NCI-H1048 (cell line): ENCODE data around the gene SNX4.

Source experiments
- DNase-seq: peaks from one replicate; lab custom pipeline; 2025; lab: John Stamatoyannopoulos, UW

SNX4 gene

DNA sequence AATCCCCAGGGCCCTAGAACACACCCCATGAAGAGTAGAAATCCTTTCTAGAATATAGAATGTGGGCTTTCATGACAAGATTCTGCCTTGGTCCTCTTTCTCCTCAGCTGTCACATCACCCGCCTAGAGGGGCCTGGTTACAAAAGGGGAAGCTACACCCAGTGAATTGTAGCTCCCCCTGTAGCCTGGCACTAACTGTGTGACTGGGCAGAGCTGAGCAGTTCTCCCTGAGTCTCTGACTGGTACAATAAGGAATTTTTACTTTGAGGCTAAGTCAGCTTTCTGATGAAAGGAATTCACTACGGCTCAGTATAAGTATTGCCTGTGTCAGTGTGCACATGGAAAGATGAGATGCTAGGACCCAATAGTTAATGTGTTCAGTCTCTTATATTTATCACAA, 116.2 kb downstream of the SNX4 start:
- no peak for DNase-seq

DNA sequence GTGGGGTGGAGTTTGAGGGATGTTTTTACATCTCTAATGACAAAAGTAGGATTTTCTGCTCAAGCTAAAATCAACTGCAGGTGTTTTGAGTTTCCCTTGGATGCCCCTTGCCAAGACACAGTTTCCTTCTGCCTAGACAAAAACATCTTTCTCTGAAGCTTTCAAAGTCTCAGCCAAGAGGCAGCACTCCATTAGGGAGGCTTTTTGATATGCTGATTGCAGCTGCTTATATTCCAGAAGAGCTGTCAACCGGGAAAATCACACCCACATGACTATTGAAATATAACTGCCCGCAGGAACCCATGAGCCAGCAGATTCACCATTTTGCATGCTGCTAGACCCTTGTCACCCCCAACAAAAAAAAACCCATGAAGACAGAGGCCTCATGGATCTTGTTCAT, 117.4 kb downstream of the SNX4 start:
- no peak for DNase-seq

DNA sequence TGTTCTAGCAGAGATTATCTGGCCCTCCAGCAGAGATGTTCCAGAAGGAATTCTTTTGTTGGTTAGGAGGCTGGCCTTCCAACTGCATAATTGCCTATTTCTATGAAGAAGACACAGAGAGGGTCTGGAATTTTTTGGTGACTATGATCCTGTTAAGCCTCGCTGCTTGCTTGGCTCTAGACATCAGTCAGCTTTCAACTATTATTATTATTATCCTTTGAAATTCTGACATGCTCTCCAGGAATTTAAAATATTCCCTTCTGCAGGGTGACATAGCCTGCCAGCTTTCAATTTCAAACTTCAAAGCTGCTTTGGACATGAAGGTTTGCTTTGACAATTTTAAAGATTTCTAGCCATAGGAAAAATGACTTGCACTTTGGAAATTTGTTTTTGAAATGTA, 118.6 kb downstream of the SNX4 start:
- DNase-seq: no peak

DNA sequence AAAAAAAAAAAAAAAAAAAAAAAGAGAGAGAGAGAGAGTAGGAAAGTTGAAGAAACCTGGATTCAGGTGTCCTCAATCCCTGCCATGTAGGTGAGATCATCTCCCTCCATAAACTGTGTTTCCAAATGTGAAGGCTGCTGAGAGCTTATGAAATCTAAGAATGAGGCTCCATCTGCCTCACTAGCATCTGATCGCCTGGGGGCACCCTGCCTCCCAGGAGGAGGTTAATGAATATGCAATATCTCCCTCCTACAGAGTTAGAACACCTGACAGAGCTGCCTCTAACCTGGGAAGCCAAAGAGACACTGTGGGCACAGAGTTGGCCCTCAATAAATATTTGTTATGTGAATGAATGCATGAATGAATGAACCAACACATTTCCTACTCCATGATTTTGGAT, 121.0 kb downstream of the SNX4 start:
- no peak for DNase-seq
